DMS153 treated with DMSO at 0.1 percent for 48 hours (cell line): Measurements from ENCODE around the gene GRIA2.
"Not testable (repeated sequence)": the region's sequence is repeated elsewhere in the genome, so short reads cannot be mapped to it uniquely, and the experiment has no call there.

Experiments
- DNase-seq: peaks from one replicate; lab custom pipeline; 2025; ENCODE audit not compliant: unreplicated experiment; lab: John Stamatoyannopoulos, UW

GRIA2 gene

GRCh38 chr4:157220371-157220881 is at the start of gene GRIA2:
GRIA2 (plus strand) TSS chr4:157220728; CDS start chr4:157221043, 315 bp downstream.
- no peak for DNase-seq

GRCh38 chr4:157172011-157172410 is 48.5 kb upstream of the GRIA2 start:
- DNase-seq = no peak

GRCh38 chr4:157180268-157180667 is 40.3 kb upstream of the GRIA2 start:
- DNase-seq = not testable (repeated sequence)

- DNase-seq = no peak
Observed at GRCh38 chr4:157184300-157184699, 36.2 kb upstream of the GRIA2 start.

- no peak for DNase-seq
Observed at GRCh38 chr4:157185363-157185762, 35.2 kb upstream of the GRIA2 start.

- no peak for DNase-seq
Observed at GRCh38 chr4:157195374-157195773, 25.2 kb upstream of the GRIA2 start.

- no peak for DNase-seq
Observed at GRCh38 chr4:157196046-157196445, 24.5 kb upstream of the GRIA2 start.

GRCh38 chr4:157204634-157205244 is 15.8 kb upstream of the GRIA2 start:
- DNase-seq = no peak

- no peak for DNase-seq
Observed at GRCh38 chr4:157217708-157218107, 2.8 kb upstream of the GRIA2 start.

GRCh38 chr4:157219711-157220370 is 687 bp upstream of the GRIA2 start:
- no peak for DNase-seq

GRCh38 chr4:157221426-157221894 is 932 bp downstream of the GRIA2 start:
- DNase-seq = no peak

- no peak for DNase-seq
Observed at GRCh38 chr4:157221895-157222770, 1.6 kb downstream of the GRIA2 start.

GRCh38 chr4:157222771-157223160 is 2.2 kb downstream of the GRIA2 start:
- no peak for DNase-seq

GRCh38 chr4:157223456-157223855 is 2.9 kb downstream of the GRIA2 start:
- no peak for DNase-seq

GRCh38 chr4:157225096-157225495 is 4.6 kb downstream of the GRIA2 start:
- no peak for DNase-seq

- no peak for DNase-seq
Observed at GRCh38 chr4:157226035-157226434, 5.5 kb downstream of the GRIA2 start.

GRCh38 chr4:157226601-157227000 is 6.1 kb downstream of the GRIA2 start:
- no peak for DNase-seq

GRCh38 chr4:157231525-157231924 is 11.0 kb downstream of the GRIA2 start:
- no peak for DNase-seq

GRCh38 chr4:157242871-157243270 is 22.3 kb downstream of the GRIA2 start:
- DNase-seq = no peak

GRCh38 chr4:157244348-157244747 is 23.8 kb downstream of the GRIA2 start:
- DNase-seq = no peak

- DNase-seq = no peak
Observed at GRCh38 chr4:157245351-157245750, 24.8 kb downstream of the GRIA2 start.

- no peak for DNase-seq
Observed at GRCh38 chr4:157246964-157247363, 26.4 kb downstream of the GRIA2 start.
